OCI-LY7 (cell line): Measurements from ENCODE around the gene ELMO1.

Source experiments
- EZH2phosphoT487 ChIP-seq: fragments of 200-600 bp; sonication (generic); IDR thresholded peaks from 2 replicates; pipeline ENCODE4 v1.6.1; 2018; ENCODE audit warnings: low read depth, borderline replicate concordance, mild to moderate bottlenecking, mixed run types, antibody characterized with exemption, low read length, moderate library complexity, mixed read lengths
- TF ChIP-seq, protein P1 (sequence below): fragments of 200-600 bp; sonication (generic); conservative IDR thresholded peaks from 2 replicates; pipeline ENCODE4 v1.5.1; 2014; ENCODE audit warnings: mild to moderate bottlenecking, antibody characterized with exemption, low read length, moderate library complexity, mixed read lengths

DNA sequence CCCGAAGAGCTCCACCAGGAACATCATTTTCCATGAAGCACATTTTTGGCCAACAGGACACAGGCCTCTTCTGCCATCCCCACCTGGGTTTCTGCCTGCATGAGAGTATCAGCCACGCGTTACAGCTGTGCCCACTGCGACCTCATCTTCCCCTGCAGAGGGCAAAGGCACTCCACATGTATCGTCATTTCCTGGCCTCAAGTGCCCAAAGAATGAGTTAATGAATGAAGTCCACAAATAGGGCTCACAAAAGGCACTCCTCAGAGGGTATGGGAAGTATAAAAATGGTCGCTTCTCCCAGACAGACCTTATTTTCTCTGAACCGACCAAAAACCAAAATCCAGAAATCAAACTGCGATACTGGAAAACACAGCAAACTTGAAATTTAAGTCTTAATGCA, 18.5 kb downstream of the ELMO1 start:
- TF ChIP-seq, protein P1, sequence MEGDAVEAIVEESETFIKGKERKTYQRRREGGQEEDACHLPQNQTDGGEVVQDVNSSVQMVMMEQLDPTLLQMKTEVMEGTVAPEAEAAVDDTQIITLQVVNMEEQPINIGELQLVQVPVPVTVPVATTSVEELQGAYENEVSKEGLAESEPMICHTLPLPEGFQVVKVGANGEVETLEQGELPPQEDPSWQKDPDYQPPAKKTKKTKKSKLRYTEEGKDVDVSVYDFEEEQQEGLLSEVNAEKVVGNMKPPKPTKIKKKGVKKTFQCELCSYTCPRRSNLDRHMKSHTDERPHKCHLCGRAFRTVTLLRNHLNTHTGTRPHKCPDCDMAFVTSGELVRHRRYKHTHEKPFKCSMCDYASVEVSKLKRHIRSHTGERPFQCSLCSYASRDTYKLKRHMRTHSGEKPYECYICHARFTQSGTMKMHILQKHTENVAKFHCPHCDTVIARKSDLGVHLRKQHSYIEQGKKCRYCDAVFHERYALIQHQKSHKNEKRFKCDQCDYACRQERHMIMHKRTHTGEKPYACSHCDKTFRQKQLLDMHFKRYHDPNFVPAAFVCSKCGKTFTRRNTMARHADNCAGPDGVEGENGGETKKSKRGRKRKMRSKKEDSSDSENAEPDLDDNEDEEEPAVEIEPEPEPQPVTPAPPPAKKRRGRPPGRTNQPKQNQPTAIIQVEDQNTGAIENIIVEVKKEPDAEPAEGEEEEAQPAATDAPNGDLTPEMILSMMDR, result no peak
- no peak for TF ChIP-seq EZH2phosphoT487
